Upper lobe of left lung (tissue), 4 donors: ENCODE results near the gene GPR84.

Experiments
- CTCF ChIP-seq, 6 experiments: fragments of 450-650 bp in 4 of 6; fragments of 200-600 bp in 2 of 6; sonication (generic) in 2 of 6; IDR thresholded peaks; one replicate each; pipeline ENCODE4 v1.5.1; 2016 to 2019; ENCODE audit warnings: antibody characterized with exemption in 6 of 6
- EP300 ChIP-seq, 4 donors: sonication (generic); formaldehyde crosslinking; IDR thresholded peaks; one replicate each; pipeline ENCODE4 v1.5.1; 2017; ENCODE audit warnings: antibody characterized with exemption in 4 of 4, control low read depth in 2 of 4
- POLR2A ChIP-seq, 4 donors: fragments of 450-650 bp; IDR thresholded peaks; one replicate each; pipeline ENCODE4 v1.5.1; 2016 to 2017; ENCODE audit warnings: antibody characterized with exemption in 4 of 4, mild to moderate bottlenecking in 2 of 4
- POLR2AphosphoS5 ChIP-seq, 2 donors: sonication (generic); formaldehyde crosslinking; IDR thresholded peaks; one replicate each; pipeline ENCODE4 v1.5.1; 2017; ENCODE audit warnings: antibody characterized with exemption in 2 of 2

- TF ChIP-seq POLR2AphosphoS5 (IDR thresholded peaks at IDR 0.05) (no peak), CTCF (IDR thresholded peaks at IDR 0.05) (no peak), POLR2A (IDR thresholded peaks at IDR 0.05) (no peak), EP300 (IDR thresholded peaks at IDR 0.05) (no peak)
These were observed 41.3 kb upstream of the GPR84 start for GRCh38 chr12:54405573-54405972.
